Measurements from ENCODE around the gene MSX1. TPM values are rescaled to one million over a fixed set of nuclear protein-coding genes. Genes with fewer than 3 reads are reported as not detected.

The MSX1 gene
- polyA plus RNA-seq, 2 donors, result 0.36 to 0.37 TPM

- Histone ChIP-seq H3K27ac (ENCODE audit: low read depth in 2 of 2, low read length in 1 of 2) (no peak overlapping the region), H3K27me3 (ENCODE audit: control insufficient read depth in 1 of 2, insufficient read depth in 2 of 2, low read length in 2 of 2) (peaks cover 3 to 58% of the 10 kb centered on the region in 2 donors), H3K36me3 (ENCODE audit: control insufficient read depth in 2 of 2, insufficient read depth in 2 of 2, low read length in 1 of 2) (no peaks in the 10 kb centered on the region), H3K4me3 (ENCODE audit: low read depth in 1 of 2, low read length in 2 of 2) (peak overlapping the region in 1 of 2 donors; percentile 28), H3K4me1 (ENCODE audit: control insufficient read depth in 2 of 2, insufficient read depth in 2 of 2, low read length in 1 of 2) (peaks cover 12 to 13% of the 10 kb centered on the region in 2 donors), H3K9me3 (ENCODE audit: control insufficient read depth in 2 of 2, insufficient read depth in 1 of 2, low read depth in 1 of 2, low read length in 1 of 2) (peaks cover 3 to 6% of the 10 kb centered on the region in 2 donors)
- 2% methylated on average over 61 of the region's 61 CpGs for WGBS, 2 donors
These were observed 3.1 kb upstream of the MSX1 start for GRCh38 chr4:4856071-4857000.

- WGBS, 2 donors, result 15 to 16% methylated on average over 32 to 33 of the region's 36 CpGs
- Histone ChIP-seq H3K27me3 (ENCODE audit: control insufficient read depth in 1 of 2, insufficient read depth in 2 of 2, low read length in 2 of 2) (peaks cover 6 to 61% of the 10 kb centered on the region in 2 donors), H3K4me1 (ENCODE audit: control insufficient read depth in 2 of 2, insufficient read depth in 2 of 2, low read length in 1 of 2) (peaks cover 12 to 13% of the 10 kb centered on the region in 2 donors), H3K4me3 (ENCODE audit: low read depth in 1 of 2, low read length in 2 of 2) (peak overlapping the region in 1 of 2 donors; percentile 28), H3K9me3 (ENCODE audit: control insufficient read depth in 2 of 2, insufficient read depth in 1 of 2, low read depth in 1 of 2, low read length in 1 of 2) (peaks cover 3 to 5% of the 10 kb centered on the region in 2 donors), H3K27ac (ENCODE audit: low read depth in 2 of 2, low read length in 1 of 2) (no peak overlapping the region), H3K36me3 (ENCODE audit: control insufficient read depth in 2 of 2, insufficient read depth in 2 of 2, low read length in 1 of 2) (no peaks in the 10 kb centered on the region)
These were observed 2.3 kb upstream of the MSX1 start for GRCh38 chr4:4857001-4857808.

GRCh38 chr4:4857809-4858508 is 1.5 kb upstream of the MSX1 start:
- 19 to 22% methylated on average over 42 of the region's 42 CpGs for WGBS, 2 donors
- H3K27ac ChIP-seq (ENCODE audit: low read depth in 2 of 2, low read length in 1 of 2), result no peak overlapping the region
- peaks cover 12 to 69% of the 10 kb centered on the region in 2 donors for H3K27me3 ChIP-seq (ENCODE audit: control insufficient read depth in 1 of 2, insufficient read depth in 2 of 2, low read length in 2 of 2)
- peaks cover 3 to 11% of the 10 kb centered on the region in 2 donors for H3K9me3 ChIP-seq (ENCODE audit: control insufficient read depth in 2 of 2, insufficient read depth in 1 of 2, low read depth in 1 of 2, low read length in 1 of 2)
- peaks cover 8 to 12% of the 10 kb centered on the region in 2 donors for H3K4me1 ChIP-seq (ENCODE audit: control insufficient read depth in 2 of 2, insufficient read depth in 2 of 2, low read length in 1 of 2)
- no peak overlapping the region for H3K4me3 ChIP-seq (ENCODE audit: low read depth in 1 of 2, low read length in 2 of 2)
- no peaks in the 10 kb centered on the region for H3K36me3 ChIP-seq (ENCODE audit: control insufficient read depth in 2 of 2, insufficient read depth in 2 of 2, low read length in 1 of 2)

GRCh38 chr4:4858527-4859324 is 739 bp upstream of the MSX1 start:
- Histone ChIP-seq H3K27me3 (ENCODE audit: control insufficient read depth in 1 of 2, insufficient read depth in 2 of 2, low read length in 2 of 2) (peaks cover 17 to 71% of the 10 kb centered on the region in 2 donors), H3K36me3 (ENCODE audit: control insufficient read depth in 2 of 2, insufficient read depth in 2 of 2, low read length in 1 of 2) (no peaks in the 10 kb centered on the region), H3K4me1 (ENCODE audit: control insufficient read depth in 2 of 2, insufficient read depth in 2 of 2, low read length in 1 of 2) (peaks cover 8 to 12% of the 10 kb centered on the region in 2 donors), H3K27ac (ENCODE audit: low read depth in 2 of 2, low read length in 1 of 2) (no peak overlapping the region), H3K9me3 (ENCODE audit: control insufficient read depth in 2 of 2, insufficient read depth in 1 of 2, low read depth in 1 of 2, low read length in 1 of 2) (peaks cover 3 to 11% of the 10 kb centered on the region in 2 donors), H3K4me3 (ENCODE audit: low read depth in 1 of 2, low read length in 2 of 2) (peak overlapping the region in 1 of 2 donors; percentile 47)
- WGBS, 2 donors, result 20 to 25% methylated on average over 21 of the region's 21 CpGs

- Histone ChIP-seq H3K36me3 (ENCODE audit: control insufficient read depth in 2 of 2, insufficient read depth in 2 of 2, low read length in 1 of 2) (no peaks in the 10 kb centered on the region), H3K9me3 (ENCODE audit: control insufficient read depth in 2 of 2, insufficient read depth in 1 of 2, low read depth in 1 of 2, low read length in 1 of 2) (peaks cover 3 to 11% of the 10 kb centered on the region in 2 donors), H3K27ac (ENCODE audit: low read depth in 2 of 2, low read length in 1 of 2) (no peak overlapping the region), H3K27me3 (ENCODE audit: control insufficient read depth in 1 of 2, insufficient read depth in 2 of 2, low read length in 2 of 2) (peaks cover 21 to 74% of the 10 kb centered on the region in 2 donors), H3K4me1 (ENCODE audit: control insufficient read depth in 2 of 2, insufficient read depth in 2 of 2, low read length in 1 of 2) (peaks cover 8 to 12% of the 10 kb centered on the region in 2 donors), H3K4me3 (ENCODE audit: low read depth in 1 of 2, low read length in 2 of 2) (peak overlapping the region; percentile 47 to 52)
- 0 to 2% methylated on average over 32 to 80 of the region's 80 CpGs for WGBS, 2 donors
These were observed 534 bp downstream of the MSX1 start for GRCh38 chr4:4859799-4860599.

- Histone ChIP-seq H3K36me3 (ENCODE audit: control insufficient read depth in 2 of 2, insufficient read depth in 2 of 2, low read length in 1 of 2) (no peaks in the 10 kb centered on the region), H3K27ac (ENCODE audit: low read depth in 2 of 2, low read length in 1 of 2) (no peak overlapping the region), H3K9me3 (ENCODE audit: control insufficient read depth in 2 of 2, insufficient read depth in 1 of 2, low read depth in 1 of 2, low read length in 1 of 2) (peaks cover 3 to 11% of the 10 kb centered on the region in 2 donors), H3K4me3 (ENCODE audit: low read depth in 1 of 2, low read length in 2 of 2) (peak overlapping the region; percentile 38 to 47), H3K27me3 (ENCODE audit: control insufficient read depth in 1 of 2, insufficient read depth in 2 of 2, low read length in 2 of 2) (peaks cover 21 to 74% of the 10 kb centered on the region in 2 donors), H3K4me1 (ENCODE audit: control insufficient read depth in 2 of 2, insufficient read depth in 2 of 2, low read length in 1 of 2) (peaks cover 8 to 12% of the 10 kb centered on the region in 2 donors)
- 4 to 5% methylated on average over 39 of the region's 39 CpGs for WGBS, 2 donors
These were observed 1.3 kb downstream of the MSX1 start for GRCh38 chr4:4860600-4861389.

- 10 to 19% methylated on average over 21 of the region's 21 CpGs for WGBS, 2 donors
- Histone ChIP-seq H3K4me3 (ENCODE audit: low read depth in 1 of 2, low read length in 2 of 2) (no peak overlapping the region), H3K27me3 (ENCODE audit: control insufficient read depth in 1 of 2, insufficient read depth in 2 of 2, low read length in 2 of 2) (peaks cover 27 to 73% of the 10 kb centered on the region in 2 donors), H3K27ac (ENCODE audit: low read depth in 2 of 2, low read length in 1 of 2) (no peak overlapping the region), H3K4me1 (ENCODE audit: control insufficient read depth in 2 of 2, insufficient read depth in 2 of 2, low read length in 1 of 2) (peaks cover 7 to 8% of the 10 kb centered on the region in 2 donors), H3K36me3 (ENCODE audit: control insufficient read depth in 2 of 2, insufficient read depth in 2 of 2, low read length in 1 of 2) (no peaks in the 10 kb centered on the region), H3K9me3 (ENCODE audit: control insufficient read depth in 2 of 2, insufficient read depth in 1 of 2, low read depth in 1 of 2, low read length in 1 of 2) (peaks cover 3 to 11% of the 10 kb centered on the region in 2 donors)
These were observed 2.0 kb downstream of the MSX1 start for GRCh38 chr4:4861390-4862018.
